Tracheal epithelial cell (primary cell): Measurements from ENCODE around the gene FCRLB. TPM values are rescaled to one million over a fixed set of nuclear protein-coding genes. Genes with fewer than 3 reads are reported as not detected.

Experiments used
- total RNA-seq: library from RNA; depleted of rRNA; stranded (reverse); fragments of >200 nt; gene quantifications from 2 replicates; pipeline ENCODE4 v1.2.1, GENCODE V29; 2014

FCRLB gene
- total RNA-seq, result 1.7 and 2.6 TPM in 2 replicates

DNA sequence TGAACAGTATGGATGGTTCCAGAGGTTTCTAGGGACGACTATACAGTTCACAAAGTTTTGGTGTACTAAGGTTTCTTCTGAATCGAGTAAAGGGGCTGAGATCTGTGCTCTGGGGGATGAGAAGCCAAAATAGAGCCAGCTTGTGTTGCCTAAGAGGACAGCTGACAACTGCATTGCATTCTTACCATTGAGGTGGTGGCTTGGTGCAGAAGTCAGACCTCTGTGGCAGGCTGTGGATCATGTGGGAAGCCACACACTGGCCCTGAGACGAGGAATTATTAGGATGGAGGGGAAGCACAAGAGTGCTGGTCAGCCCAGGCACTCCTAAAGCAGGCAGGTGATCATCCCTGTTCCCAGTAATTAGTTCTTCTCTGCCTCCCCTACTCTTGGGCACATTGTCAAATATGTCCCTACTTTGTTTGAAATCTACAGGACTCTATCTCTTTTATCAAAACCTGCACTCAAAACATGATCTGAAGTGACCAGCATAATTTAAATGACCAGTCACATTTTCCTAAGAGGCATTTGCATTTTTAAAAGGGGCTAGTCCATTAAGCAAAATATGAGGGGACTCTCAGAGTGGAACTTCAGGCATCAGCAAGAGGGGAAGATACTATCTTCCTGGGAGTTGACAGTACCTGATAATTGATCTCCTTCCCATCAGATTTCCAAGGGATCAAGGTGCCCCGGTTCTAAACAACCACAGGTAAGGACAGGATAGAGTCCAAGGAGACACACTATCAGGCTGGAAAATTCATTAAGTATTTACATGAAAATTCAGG lies at the start of gene FCRLB:
FCRLB (plus strand) TSS at position 589 of the 782 bp plus-strand sequence. CDS start 1,129 bp downstream, outside the sequence.

DNA sequence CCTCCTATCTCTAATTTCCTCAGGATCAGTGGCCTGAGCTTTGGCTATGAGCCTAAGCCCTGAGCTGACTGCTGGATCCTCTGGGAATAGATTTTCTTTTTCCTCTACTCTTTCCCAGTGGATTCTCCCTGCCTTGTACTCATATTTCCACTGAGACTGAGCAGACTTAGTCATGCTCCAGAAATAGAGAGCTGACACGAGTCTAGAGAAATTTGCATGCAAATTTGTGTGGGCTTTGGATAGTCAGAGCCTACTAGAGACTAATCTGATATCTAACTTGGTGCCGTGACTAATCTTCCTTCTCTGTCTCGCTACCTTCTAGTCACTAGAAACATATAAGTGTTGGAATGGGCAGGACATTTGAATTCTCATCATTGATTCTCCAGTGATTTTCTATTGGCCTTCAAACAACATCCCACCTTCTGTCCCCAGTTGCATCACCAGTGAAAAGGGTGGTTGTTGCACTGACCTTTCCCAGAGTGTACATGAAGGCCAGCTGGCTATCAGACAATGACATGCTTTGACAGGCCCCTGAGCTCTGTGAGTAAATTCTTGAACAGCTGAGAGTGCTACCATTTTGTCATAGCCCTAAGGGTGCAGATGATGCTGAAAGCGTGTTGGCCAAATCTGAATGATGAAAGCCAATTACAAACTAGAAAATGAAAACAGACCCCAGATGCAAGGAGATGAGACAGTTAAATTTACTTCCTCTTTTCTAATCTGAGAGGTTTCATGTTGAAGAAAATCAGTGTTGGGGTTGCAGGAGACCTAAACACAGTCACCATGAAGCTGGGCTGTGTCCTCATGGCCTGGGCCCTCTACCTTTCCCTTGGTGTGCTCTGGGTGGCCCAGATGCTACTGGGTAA lies 14.6 kb upstream of the FCRLB start, which contains the start of gene FCRLA:
FCRLA (plus strand) TSS at position 748 of the 866 bp plus-strand sequence; CDS start at position 784, 36 bp downstream.

DNA sequence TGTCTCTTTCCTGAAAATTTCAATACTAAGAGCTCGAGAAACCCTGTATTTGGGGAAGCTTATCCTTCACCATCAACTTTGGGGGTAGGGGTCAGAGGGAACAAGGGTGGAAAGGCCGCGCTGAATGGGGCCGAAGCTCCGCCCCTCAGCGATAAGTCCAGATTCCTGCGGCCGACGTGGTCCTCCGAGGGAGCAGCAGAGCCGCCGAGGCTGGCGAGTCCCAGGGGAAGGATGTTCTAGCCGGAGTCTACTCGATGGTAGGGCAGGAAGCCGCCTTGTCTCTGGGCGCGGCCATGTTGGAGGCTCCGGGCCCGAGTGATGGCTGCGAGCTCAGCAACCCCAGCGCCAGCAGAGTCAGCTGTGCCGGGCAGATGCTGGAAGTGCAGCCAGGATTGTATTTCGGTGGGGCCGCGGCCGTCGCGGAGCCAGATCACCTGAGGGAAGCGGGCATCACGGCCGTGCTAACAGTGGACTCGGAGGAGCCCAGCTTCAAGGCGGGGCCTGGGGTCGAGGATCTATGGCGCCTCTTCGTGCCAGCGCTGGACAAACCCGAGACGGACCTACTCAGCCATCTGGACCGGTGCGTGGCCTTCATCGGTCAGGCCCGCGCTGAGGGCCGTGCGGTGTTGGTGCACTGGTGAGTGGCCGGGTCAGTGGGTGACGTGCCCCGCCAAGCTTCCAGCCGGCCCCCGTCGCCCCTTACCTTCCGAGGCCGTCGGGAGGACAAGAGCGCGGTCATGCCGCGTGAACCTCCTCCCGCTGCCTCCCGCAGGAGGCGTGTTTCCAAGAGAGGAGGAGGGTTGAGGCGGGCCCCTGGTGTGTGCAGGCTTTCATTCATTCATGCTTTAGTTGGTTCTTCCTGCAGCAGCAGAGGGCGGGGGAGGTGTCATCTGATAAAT lies 28.4 kb downstream of the FCRLB start, which contains the start of gene DUSP12:
DUSP12 (plus strand) TSS at position 278 of the 899 bp plus-strand sequence; CDS start at position 294, 16 bp downstream.

GRCh38 chr1:161766102-161766981 lies 45.0 kb downstream of the FCRLB start, which contains the start of gene ATF6:
Gene ATF6 (plus strand): TSS chr1:161766320. CDS start chr1:161766361, 41 bp downstream.

Other genes starting within 250 kb of the FCRLB start
- 0.72 TPM in 1 of 2 replicates, not detected in the other for gene FCGR2A, start 216.1 kb upstream of the FCRLB start, total RNA-seq
- 0.85 and 24.3 TPM in 2 replicates for gene HSPA6, start 197.0 kb upstream of the FCRLB start, total RNA-seq
- not detected in 2 replicates for gene FCGR3A, start 171.7 kb upstream of the FCRLB start, total RNA-seq
- gene FCGR3B, start 90.4 kb upstream of the FCRLB start, total RNA-seq, result 0.64 TPM in 1 of 2 replicates, not detected in the other
- gene FCGR2B, start 58.4 kb upstream of the FCRLB start, total RNA-seq, result under 0.01 TPM in 1 of 2 replicates, not detected in the other
- 0.72 TPM in 1 of 2 replicates, not detected in the other for gene FCRLA, start 14.3 kb upstream of the FCRLB start, total RNA-seq
- 34.0 and 45.6 TPM in 2 replicates for gene DUSP12, start 28.2 kb downstream of the FCRLB start, total RNA-seq
- gene ATF6, start 44.8 kb downstream of the FCRLB start, total RNA-seq, result 25.3 and 31.3 TPM in 2 replicates